CD4-positive, alpha-beta T cell treated with Interleukin-6 for 4 hours (primary cell): Measurements from ENCODE around the gene PKD1.

ENCODE experiments used
- DNase-seq: peaks from one replicate; pipeline ENCODE4 v3.0.0-alpha.2; 2020; ENCODE audit warnings: mixed read lengths

Gene PKD1

DNA sequence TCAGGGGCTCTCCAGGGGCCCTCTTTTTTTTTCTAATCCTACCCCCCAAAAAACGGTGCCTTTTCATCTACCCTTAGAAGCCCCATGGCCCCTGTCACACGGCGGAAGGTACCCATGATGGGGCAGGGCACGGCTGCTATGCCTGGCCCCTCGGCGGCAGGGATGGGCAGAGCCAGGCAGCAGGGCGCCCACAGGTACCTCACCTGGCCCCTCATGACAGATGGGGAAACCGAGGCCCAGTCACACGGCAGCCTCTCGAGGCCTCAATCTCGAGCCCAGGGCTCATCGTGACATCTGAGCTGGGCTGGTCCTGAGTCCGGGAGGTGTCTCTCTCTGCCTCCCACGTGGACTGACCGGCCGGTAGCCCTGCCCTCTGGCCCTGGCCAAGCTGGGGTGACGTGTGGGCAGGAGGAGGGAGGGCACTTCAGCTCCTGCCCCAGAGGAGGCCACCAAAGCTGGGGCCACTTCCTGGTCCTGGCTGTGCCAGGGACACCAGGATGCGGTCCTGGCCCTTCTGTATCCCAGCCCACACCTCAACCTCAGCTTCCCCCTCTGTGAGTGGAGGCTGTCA, 31.5 kb upstream of the PKD1 start:
- no peak for DNase-seq

DNA sequence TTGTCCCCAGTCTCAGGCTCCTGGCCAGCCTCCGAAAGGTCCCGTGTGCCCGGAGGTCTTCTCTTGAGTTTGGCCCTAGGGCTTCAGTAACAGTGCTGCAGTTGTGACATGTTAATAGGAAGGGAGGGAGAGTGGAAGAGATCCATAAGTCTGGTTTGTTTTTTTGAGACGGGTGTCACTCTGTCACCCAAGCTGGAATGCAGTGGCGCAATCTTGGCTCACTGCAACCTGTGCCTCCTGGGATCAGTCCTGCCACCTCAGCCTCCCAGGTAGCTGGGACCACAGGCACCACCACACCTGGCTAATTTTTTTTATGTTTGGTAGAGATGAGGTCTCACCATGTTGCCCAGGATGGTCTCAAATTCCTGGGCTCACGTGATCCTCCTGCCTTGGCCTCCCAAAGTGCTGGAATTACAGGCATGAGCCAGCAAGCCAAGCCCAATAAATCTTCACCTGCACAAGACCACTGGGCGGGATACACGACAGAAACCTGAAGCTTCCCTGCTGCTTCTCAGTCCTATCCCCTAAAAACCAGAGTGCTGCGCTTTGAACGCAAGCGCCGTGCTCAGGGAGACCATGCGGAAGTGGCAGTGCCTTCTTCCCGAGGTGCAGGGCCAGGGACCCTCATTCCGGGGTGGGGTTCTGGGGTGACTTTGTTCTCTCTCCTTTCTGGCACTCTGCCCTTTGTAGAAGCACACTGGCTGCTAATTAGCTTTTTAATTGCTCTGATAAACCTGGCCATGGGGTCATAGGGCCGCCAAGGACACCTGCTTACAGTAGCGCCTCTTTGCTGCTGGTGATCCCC, 30.8 kb upstream of the PKD1 start:
- no peak for DNase-seq

- no peak for DNase-seq
These were observed 30.2 kb upstream of the PKD1 start for GRCh38 chr16:2165861-2166260.

- DNase-seq, result peak; percentile 15
These were observed 27.6 kb upstream of the PKD1 start for GRCh38 chr16:2163211-2163881.

- no peak for DNase-seq
These were observed 27.0 kb upstream of the PKD1 start for GRCh38 chr16:2162676-2163118.

- DNase-seq, result no peak
These were observed 26.2 kb upstream of the PKD1 start for GRCh38 chr16:2161911-2162310.

DNA sequence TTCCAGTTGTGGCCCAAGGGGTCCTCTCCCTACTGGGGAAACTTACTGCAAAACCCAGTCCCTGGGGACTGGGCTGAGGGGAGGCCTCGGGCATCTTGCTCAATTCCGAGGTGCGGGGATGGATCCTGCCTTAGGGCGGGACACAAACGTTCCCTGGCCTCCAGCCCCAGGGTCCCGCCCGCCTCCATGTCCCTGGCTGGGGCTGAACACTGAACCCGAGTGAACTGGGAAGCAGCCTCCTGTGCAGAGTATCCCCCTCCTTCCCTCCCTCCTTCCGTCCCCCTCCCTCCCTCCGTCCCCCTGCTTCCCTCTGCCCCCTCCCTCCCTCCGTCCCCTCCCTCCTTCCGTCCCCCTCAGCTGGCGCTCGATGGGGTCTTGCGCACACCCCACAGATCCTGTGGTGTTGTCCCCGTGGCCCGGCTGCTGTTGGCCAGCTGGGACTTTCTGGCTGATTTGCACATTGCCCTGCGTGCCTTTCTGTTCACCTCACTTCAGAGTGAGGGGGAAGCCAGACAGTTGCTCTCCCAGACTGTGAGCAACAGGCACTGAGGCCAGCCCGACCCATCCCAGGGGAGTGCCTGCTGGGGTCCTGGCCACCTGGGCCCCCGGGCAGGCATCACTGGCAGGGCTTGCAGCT, 25.3 kb upstream of the PKD1 start:
- no peak for DNase-seq

DNA sequence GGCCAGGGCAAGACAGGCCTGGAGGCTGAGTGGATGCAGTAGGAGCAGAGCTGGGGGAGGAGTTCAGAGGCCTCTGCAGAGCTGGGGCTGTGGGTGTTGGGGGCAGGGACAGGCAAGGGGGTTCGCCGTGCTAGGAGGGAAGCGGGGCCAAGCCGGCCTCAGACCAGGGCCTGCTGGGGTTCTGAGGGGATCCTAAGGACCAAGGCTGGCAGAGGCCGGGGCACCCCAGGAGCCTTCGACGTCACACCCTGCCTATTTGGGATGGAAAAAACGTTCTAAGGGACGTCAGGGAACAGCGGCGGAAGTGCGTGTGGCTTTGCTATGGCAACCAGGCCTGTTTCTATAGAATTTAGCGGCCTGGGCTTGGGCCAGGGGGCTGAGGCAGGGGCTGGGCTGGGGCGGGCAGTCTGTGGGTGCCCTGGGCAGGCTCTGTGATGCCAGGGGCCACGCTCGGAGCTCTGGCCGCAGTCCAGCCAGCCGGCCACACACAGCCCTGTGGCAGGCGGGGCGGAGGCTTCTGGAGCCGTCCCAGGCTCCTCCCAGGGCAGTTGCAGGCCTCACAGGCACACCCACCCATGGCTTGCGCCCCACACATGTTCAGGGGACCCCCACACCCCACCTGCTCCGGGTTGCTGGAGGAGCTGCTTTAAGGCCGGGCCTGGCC, 23.6 kb upstream of the PKD1 start:
- DNase-seq, result no peak

- DNase-seq, result no peak
These were observed 22.6 kb upstream of the PKD1 start for GRCh38 chr16:2158262-2158638.

GRCh38 chr16:2157480-2158261, 22.0 kb upstream of the PKD1 start:
- no peak for DNase-seq

DNA sequence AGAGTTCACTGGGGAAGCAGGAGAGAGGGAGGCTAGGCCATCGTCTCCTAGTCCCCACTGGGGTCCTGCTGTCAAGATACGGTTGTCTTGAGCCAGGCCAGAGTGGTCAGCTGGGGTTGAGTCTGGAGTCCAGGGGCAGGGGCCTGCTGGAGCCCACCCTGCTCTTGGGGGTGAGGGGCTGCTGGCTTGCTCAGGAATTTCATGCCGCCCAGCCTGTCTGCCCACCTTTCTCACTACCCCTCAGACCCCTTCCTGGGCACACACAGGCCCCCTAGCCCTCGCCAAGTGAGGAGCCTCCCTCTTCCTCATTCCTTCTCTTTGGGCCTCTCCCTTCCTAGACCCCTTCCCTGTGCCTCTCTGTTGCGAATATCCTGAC, 21.1 kb upstream of the PKD1 start:
- DNase-seq, result no peak

- DNase-seq, result peak; percentile 22
These were observed 20.5 kb upstream of the PKD1 start for GRCh38 chr16:2155977-2156848.

DNA sequence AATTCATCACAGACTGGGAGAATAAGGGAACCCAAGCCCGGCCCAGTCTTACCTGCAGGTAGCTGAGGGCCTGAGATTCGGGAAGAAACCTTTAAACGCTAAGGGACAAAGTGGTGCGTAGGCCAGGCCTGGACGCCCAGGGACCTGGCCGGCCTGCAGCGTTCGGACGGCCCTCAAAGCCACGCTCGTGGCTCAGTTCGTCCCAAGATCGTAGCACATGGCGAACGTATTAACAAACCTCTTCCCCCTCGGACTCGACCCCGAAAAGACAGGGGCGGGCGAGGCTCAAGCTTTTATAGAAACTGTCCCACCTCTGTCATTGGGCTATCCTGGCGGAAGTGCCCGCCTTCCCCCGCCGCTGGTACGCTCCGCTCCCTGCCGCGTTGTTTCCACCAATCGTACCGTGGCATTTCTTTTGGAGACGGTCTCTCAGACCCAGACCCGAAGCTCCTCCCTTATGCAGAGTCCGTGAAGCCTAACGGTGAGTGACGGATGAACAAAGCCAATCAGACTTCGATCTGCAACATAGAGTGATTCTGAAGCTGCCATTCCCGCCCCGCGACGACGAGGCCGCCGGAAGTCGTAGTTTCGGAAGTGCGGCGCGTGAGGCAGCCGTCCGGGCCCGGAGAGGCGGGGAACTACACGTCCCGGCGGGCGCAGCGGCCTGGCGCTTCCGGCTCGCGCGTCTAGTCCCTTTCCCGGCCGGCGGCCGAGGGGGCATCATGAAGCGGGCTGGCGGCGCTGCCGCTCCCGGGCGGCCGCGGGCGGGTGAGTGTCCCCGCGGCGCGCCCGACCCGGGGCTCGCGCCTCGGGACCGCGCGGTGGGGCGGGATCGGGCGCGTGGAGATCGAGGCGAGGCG, 19.6 kb upstream of the PKD1 start, which contains the start of gene TRAF7:
Gene TRAF7 (plus strand): TSS at position 692 of the 860 bp plus-strand sequence. CDS start 8,139 bp downstream, outside the sequence.
- DNase-seq, result peak; percentile 96

DNA sequence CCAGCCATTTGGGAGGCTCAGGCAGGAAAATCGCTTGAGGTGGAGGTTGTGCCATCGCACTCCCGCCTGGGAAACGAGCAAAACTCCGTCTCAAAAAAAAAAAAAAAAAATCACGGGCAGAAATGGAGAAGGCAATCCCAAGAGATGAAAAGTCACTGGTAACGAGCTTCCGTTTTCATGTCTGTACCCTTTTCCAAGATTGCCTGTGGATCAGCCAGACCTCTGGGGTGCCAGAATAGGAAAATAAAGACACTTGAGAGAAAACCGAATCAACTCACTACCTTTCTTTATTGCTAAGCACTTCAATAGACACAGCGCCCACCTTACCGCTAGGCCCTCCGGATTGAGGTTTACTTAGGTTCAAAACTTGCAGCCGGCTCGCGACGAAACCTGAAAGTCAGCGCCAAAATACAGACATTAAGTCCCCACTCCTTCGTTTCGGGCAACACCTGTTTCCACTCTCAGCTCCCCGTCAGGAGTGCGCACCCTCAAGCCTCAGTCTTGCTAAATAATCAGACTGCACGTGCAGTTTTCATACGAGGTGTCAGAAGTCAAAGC, 18.9 kb upstream of the PKD1 start:
- DNase-seq, result peak; percentile 33

- peak; percentile 6 for DNase-seq
These were observed 17.2 kb upstream of the PKD1 start for GRCh38 chr16:2152695-2153506.

- no peak for DNase-seq
These were observed 15.7 kb upstream of the PKD1 start for GRCh38 chr16:2151188-2152091.

DNA sequence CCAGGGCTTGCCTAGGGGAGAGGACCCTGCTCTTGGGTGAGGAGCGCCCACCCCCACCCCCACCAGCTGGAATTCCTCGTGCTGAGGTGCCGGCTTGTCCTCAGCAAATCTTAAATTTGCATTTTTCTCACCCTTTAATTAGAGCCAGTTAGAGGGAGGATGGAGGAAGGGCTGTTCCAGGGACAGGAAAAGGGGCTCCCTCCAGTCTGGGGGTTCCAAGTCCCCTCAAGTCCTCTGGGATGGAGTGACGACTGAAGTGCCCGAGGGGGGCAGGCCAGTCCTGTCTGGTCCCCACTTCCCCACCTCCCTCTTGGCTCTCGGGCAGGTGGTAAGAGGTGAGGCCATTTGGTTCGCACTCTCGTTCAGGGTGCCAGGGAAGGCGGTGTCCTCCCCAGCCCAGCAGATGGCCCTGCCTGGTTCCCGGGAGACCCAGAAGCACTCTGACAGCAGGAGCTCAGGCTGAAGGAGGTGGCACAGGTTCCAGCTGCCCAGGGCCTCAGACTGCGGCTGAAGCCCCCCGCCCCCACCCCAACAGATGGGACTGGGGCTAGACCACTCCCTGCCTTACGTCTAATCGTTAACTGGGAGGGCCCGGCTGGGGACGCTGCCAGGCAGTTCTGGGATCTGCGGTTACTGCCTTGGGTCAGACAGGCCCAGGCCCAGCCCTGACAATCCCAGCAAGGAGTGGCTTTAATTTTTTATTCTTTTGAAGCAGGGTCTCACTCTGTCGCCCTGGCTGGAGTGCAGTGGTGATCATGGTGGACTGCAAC, 14.9 kb upstream of the PKD1 start:
- DNase-seq, result no peak
